Fibroblast of lung (primary cell): ENCODE results near the gene ERFE. TPM values are rescaled to one million over a fixed set of nuclear protein-coding genes. Genes with fewer than 3 reads are reported as not detected.
"Not testable (repeated sequence)": the region's sequence is repeated elsewhere in the genome, so short reads cannot be mapped to it uniquely, and the experiment has no call there.

Experiments
- DNase-seq, 2 donors: peaks; one replicate each; pipeline versions ENCODE4 v3.0.0 to v3.0.0-alpha.2; 2010; ENCODE audit warnings: low read depth in 2 of 2
- H2AFZ ChIP-seq: 2 replicates; pipeline ENCODE4 v1.5.1; 2012; ENCODE audit warnings: low read length, control low read depth, inconsistent platforms
- H3K27ac ChIP-seq: 2 replicates; pipeline ENCODE4 v1.5.1; 2011; ENCODE audit warnings: low read length, control low read depth; ENCODE audit not compliant: insufficient read depth
- H3K27me3 ChIP-seq: 2 replicates; pipeline ENCODE4 v1.5.1; 2011; ENCODE audit warnings: mild to moderate bottlenecking, low read length; ENCODE audit not compliant: control insufficient read depth, insufficient read depth
- H3K36me3 ChIP-seq: 2 replicates; pipeline ENCODE4 v1.5.1; 2011; ENCODE audit warnings: low read length; ENCODE audit not compliant: control insufficient read depth, insufficient read depth
- H3K4me1 ChIP-seq: 2 replicates; pipeline ENCODE4 v1.5.1; 2011; ENCODE audit warnings: low read length; ENCODE audit not compliant: control insufficient read depth, insufficient read depth; ENCODE audit errors: extremely low read depth
- H3K4me2 ChIP-seq: 2 replicates; pipeline ENCODE4 v1.5.1; 2011; ENCODE audit warnings: low read length, control low read depth; ENCODE audit not compliant: insufficient read depth; ENCODE audit errors: extremely low read depth
- H3K4me3 ChIP-seq, 4 experiments: fragments of 200-600 bp in 1 of 4; sonication (generic) in 1 of 4; replicated peaks in 1 of 4; 2 replicates each; pipeline ENCODE4 v1.5.1; 2011 to 2016; ENCODE audit warnings: low read length in 4 of 4, low read depth in 3 of 4, mild to moderate bottlenecking in 3 of 4, control low read depth in 2 of 4, inconsistent platforms in 1 of 4, mixed read lengths in 1 of 4; ENCODE audit not compliant: insufficient read depth in 1 of 4; ENCODE audit errors: control extremely low read depth in 1 of 4
- H3K79me2 ChIP-seq: 2 replicates; pipeline ENCODE4 v1.5.1; 2012; ENCODE audit warnings: mild to moderate bottlenecking, low read length, inconsistent platforms; ENCODE audit not compliant: control insufficient read depth, insufficient read depth
- H3K9ac ChIP-seq: 2 replicates; pipeline ENCODE4 v1.5.1; 2011; ENCODE audit warnings: mild to moderate bottlenecking, low read length, control low read depth; ENCODE audit not compliant: insufficient read depth
- H3K9me3 ChIP-seq: 2 replicates; pipeline ENCODE4 v1.5.1; 2012; ENCODE audit warnings: low read depth, low read length; ENCODE audit not compliant: control insufficient read depth, insufficient read depth
- H4K20me1 ChIP-seq: 2 replicates; pipeline ENCODE4 v1.5.1; 2011; ENCODE audit warnings: low read length; ENCODE audit not compliant: control insufficient read depth, insufficient read depth; ENCODE audit errors: extremely low read depth
- CTCF ChIP-seq, 2 donors: IDR thresholded peaks in 1 of 2; conservative IDR thresholded peaks in 1 of 2; 1 replicate in 1 of 2; 2 replicates in 1 of 2; pipeline ENCODE4 v1.5.1; 2011 to 2012; ENCODE audit warnings: low read length in 2 of 2, control low read depth in 1 of 2, inconsistent platforms in 1 of 2, low read depth in 1 of 2, mild to moderate bottlenecking in 1 of 2
- EZH2 ChIP-seq: IDR thresholded peaks from 2 replicates; pipeline ENCODE4 v1.5.1; 2012; ENCODE audit warnings: low read length, control low read depth, mild to moderate bottlenecking; ENCODE audit errors: missing control alignments
- polyA plus RNA-seq, 2 donors: library from polyadenylated mRNA; depleted of rRNA in 1 of 2; stranded (reverse) in 1 of 2; unstranded in 1 of 2; fragments of >200 nt; gene quantifications; 2 replicates each; pipeline ENCODE4 v1.2.1, GENCODE V29; 2011 to 2012; ENCODE audit warnings: missing spikeins in 1 of 2
- total RNA-seq: library from RNA; depleted of rRNA; stranded (reverse); fragments of >200 nt; gene quantifications from 2 replicates; pipeline ENCODE4 v1.2.1, GENCODE V29; 2014

ERFE gene
- total and polyA plus RNA-seq, 2 donors (not counting 1 experiment from before 2014, with no cell fraction given), result 1.5 to 8.3 TPM

DNA sequence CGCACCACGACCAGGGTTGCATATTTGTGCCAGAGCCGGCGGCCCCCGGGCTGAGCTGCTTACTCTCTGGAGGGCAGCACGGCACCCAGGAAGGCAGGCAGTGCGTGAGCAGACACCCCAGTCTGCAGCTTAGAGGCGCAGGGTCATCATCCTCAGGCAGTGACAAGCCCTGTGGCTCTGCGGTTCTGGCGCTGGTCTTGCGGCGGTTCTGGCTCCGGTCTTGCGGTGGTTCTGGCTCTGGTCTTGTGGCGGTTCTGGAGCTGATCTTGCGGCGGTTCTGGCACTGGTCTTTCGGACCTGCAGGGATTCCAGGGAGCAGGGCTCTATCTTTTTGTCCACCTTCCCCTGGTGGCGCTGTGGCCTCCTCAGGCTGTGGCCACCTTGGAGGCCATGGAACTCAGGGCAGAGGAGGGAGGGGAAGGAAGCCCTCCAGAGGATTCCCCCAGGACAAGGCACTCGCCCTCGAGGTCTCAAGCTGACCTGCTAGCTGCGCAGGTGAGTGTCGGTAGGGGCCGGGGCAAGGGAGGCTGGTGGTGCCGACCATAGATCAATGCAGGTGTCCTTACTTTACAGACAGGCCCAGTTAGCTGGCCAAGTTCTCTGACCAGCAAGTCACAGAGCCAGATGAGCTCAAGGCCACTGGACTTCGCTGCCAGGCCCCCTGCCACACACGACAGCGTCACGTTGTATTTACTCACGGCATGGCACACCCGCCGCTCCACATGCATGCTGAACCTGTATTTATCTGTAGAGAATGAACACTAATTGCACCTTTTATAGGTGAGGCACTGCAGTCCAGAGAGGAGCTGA, 43.7 kb upstream of the ERFE start:
- TF ChIP-seq CTCF (conservative IDR thresholded peaks at IDR 0.05 in 1 of 2, IDR thresholded peaks at IDR 0.05 in 1 of 2; ENCODE audit: low read depth in 1 of 2, low read length in 2 of 2), result no peak
- no peak for TF ChIP-seq EZH2
- H3K27me3 ChIP-seq, result peaks cover 6% of the 10 kb centered on the region
- no peak overlapping the region for H3K9ac ChIP-seq
- H3K79me2 ChIP-seq, result no peaks in the 10 kb centered on the region
- no peak overlapping the region for H3K4me3 ChIP-seq
- H3K4me2 ChIP-seq, result no peak overlapping the region
- no peak overlapping the region for H2AFZ ChIP-seq
- no peaks in the 10 kb centered on the region for H4K20me1 ChIP-seq
- DNase-seq, result no peak
- H3K36me3 ChIP-seq, result no peaks in the 10 kb centered on the region
- no peaks in the 10 kb centered on the region for H3K4me1 ChIP-seq
- H3K27ac ChIP-seq, result no peak overlapping the region
- no peaks in the 10 kb centered on the region for H3K9me3 ChIP-seq

DNA sequence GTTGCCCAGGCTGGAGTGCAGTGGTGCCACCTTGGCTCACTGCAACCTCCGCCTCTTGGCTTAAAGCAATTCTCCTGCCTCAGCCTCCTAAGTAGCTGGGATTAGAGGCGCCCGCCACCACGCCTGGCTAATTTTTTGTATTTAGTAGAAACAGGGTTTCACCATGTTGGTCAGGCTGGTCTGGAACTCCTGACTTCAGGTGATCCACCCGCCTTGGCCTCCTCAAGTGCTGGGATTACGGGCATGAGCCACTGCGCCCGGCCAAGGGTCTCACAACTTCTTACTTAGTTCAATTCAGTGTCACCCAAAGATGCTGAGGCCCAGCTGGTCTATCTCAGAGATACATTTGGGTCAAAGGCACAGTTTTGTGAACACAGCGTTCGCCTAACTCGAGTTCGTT, 43.1 kb upstream of the ERFE start:
- not testable (repeated sequence) for H3K4me1 ChIP-seq, H3K4me2 ChIP-seq

GRCh38 chr2:238116298-238117198, 42.2 kb upstream of the ERFE start:
- Histone ChIP-seq H3K4me1 (no peaks in the 10 kb centered on the region), H3K4me2 (no peak overlapping the region), H3K27me3 (peaks cover 9% of the 10 kb centered on the region), H3K9ac (no peak overlapping the region), H3K4me3 (no peak overlapping the region), H3K27ac (no peak overlapping the region), H3K9me3 (no peaks in the 10 kb centered on the region), H3K79me2 (no peaks in the 10 kb centered on the region), H4K20me1 (no peaks in the 10 kb centered on the region), H3K36me3 (no peaks in the 10 kb centered on the region), H2AFZ (no peak overlapping the region)
- no peak for TF ChIP-seq CTCF (conservative IDR thresholded peaks at IDR 0.05 in 1 of 2, IDR thresholded peaks at IDR 0.05 in 1 of 2; ENCODE audit: low read depth in 1 of 2, low read length in 2 of 2)
- no peak for TF ChIP-seq EZH2
- no peak for DNase-seq

More for the DNA sequence above, 43.1 kb upstream of the ERFE start:
- H4K20me1 ChIP-seq, DNase-seq, H3K9me3 ChIP-seq, H3K36me3 ChIP-seq, H3K9ac ChIP-seq, H2AFZ ChIP-seq, H3K27me3 ChIP-seq, H3K4me3 ChIP-seq, H3K79me2 ChIP-seq, H3K27ac ChIP-seq: not testable (repeated sequence)
